A549 (cell line): ENCODE data around the gene RBP7.

Source experiments
- CEBPB ChIP-seq, 2 experiments: fragments of >200 bp in 1 of 2; sonication (Bioruptor Twin) in 1 of 2; formaldehyde crosslinking in 1 of 2; IDR thresholded peaks; 2 replicates each; pipeline ENCODE4 v1.6.1; 2012 to 2016
- ELK1 ChIP-seq: fragments of 150-350 bp; IDR thresholded peaks from 2 replicates; pipeline ENCODE4 v1.6.1; 2014; ENCODE audit warnings: low read depth, mild to moderate bottlenecking, low read length
- EP300 ChIP-seq, 2 experiments: fragments of >200 bp; sonication (Bioruptor Twin); formaldehyde crosslinking; IDR thresholded peaks; 2 replicates in 1 of 2; 3 replicates in 1 of 2; pipeline ENCODE4 v1.6.1; 2016 to 2017
- KDM1A ChIP-seq: fragments of 200-600 bp; sonication (generic); IDR thresholded peaks from 2 replicates; pipeline ENCODE4 v1.6.1; 2016; ENCODE audit warnings: low read depth, mild to moderate bottlenecking
- POLR2A ChIP-seq: IDR thresholded peaks from 2 replicates; pipeline ENCODE4 v1.6.1; 2012; ENCODE audit warnings: mild to moderate bottlenecking, low read length
- RAD21 ChIP-seq, 2 experiments: fragments of >200 bp in 1 of 2; sonication (Bioruptor Twin) in 1 of 2; formaldehyde crosslinking in 1 of 2; IDR thresholded peaks in 1 of 2; conservative IDR thresholded peaks in 1 of 2; 2 replicates in 1 of 2; 3 replicates in 1 of 2; pipeline ENCODE4 v1.6.1; 2012 to 2018; ENCODE audit warnings: inconsistent platforms in 1 of 2

DNA sequence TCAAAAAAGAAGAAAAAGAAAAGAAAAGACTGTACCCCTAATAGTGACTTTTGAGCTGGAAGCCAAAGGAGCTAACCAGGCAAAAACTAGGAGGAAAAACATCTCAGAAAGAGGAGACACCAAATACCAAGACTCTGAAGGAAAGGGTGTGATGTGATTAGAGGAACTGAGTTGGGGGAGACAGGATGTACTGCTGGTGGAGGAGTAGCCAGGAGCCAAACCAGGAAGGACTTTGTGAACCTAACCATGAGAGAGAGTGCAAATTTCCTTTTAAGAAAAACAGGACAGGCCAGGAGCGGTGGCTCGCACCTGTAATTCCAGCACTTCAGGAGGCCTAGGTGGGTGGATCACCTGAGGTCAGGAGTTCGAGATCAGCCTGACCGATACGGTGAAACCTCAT is 4.1 kb upstream of the RBP7 start:
- TF ChIP-seq RAD21 (conservative IDR thresholded peaks at IDR 0.05 in 1 of 2, IDR thresholded peaks at IDR 0.05 in 1 of 2) (no peak), POLR2A (no peak), EP300 (IDR thresholded peaks at IDR 0.05) (no peak), KDM1A (no peak), CEBPB (IDR thresholded peaks at IDR 0.05) (no peak), ELK1 (no peak)
